HepG2 (cell line): ENCODE results near the gene EPO. TPM values are rescaled to one million over a fixed set of nuclear protein-coding genes. Genes with fewer than 3 reads are reported as not detected.

Source experiments
- ATAC-seq: fragments of 200-7000 bp; cut with Tn5 transposase; 3 replicates; pipeline ENCODE4 v1.9.1; 2020; ENCODE audit warnings: mild to moderate bottlenecking, moderate library complexity
- BruUV-seq: library from RNA; stranded (reverse); fragments of 400-500 nt; replicated peaks from 2 replicates; lab custom pipeline; 2021; lab: Mats Ljungman, UMichigan
- CTCF ChIA-PET: fragments of 300-600 bp; formaldehyde crosslinking; extraction: SDS; loops from one replicate; lab custom pipeline; 2021; ENCODE audit warnings: low total read pairs, inconsistent platforms, low intra/inter-chr PET ratio; lab: Yijun Ruan, JAX
- POLR2A ChIA-PET: fragments of 350-600 bp; sonication (Branson Sonifier 250); formaldehyde crosslinking; loops from one replicate; lab custom pipeline; 2020; ENCODE audit warnings: antibody characterized with exemption, inconsistent platforms; lab: Yijun Ruan, JAX
- DNase-seq: peaks from one replicate; pipeline ENCODE4 v3.0.0-alpha.2; 2015; ENCODE audit warnings: low spot score
- FAIRE-seq: peaks from 3 replicates; lab custom pipeline; 2011; peaks lifted over from hg19 to GRCh38; lab: Jason Lieb, UNC
- H2AFZ ChIP-seq: one replicate; pipeline ENCODE4 v1.6.1; 2011; ENCODE audit warnings: low read length, inconsistent platforms
- H3K27ac ChIP-seq: fragments of 300-600 bp; 3 replicates; pipeline ENCODE4 v1.8.0; 2011; ENCODE audit warnings: mixed run types, mild to moderate bottlenecking, mixed read lengths, low read length, inconsistent platforms; ENCODE audit not compliant: insufficient read depth; ENCODE audit errors: extremely low read length
- H3K27me3 ChIP-seq, 2 experiments: fragments of 200-600 bp in 1 of 2; 2 replicates in 1 of 2; 3 replicates in 1 of 2; pipeline versions ENCODE4 v1.6.0 to v1.8.0; 2011; ENCODE audit warnings: low read length in 2 of 2, mild to moderate bottlenecking in 2 of 2, moderate library complexity in 2 of 2, inconsistent platforms in 1 of 2; ENCODE audit not compliant: insufficient read depth in 2 of 2, control insufficient read depth in 1 of 2
- H3K36me3 ChIP-seq, 2 experiments: fragments of 200-600 bp in 1 of 2; replicated peaks in 1 of 2; 2 replicates in 1 of 2; 3 replicates in 1 of 2; pipeline versions ENCODE4 v1.5.1 to v1.8.0; 2011; ENCODE audit warnings: low read length in 2 of 2, inconsistent platforms in 1 of 2; ENCODE audit not compliant: insufficient read depth in 2 of 2, control insufficient read depth in 1 of 2
- H3K4me1 ChIP-seq: 2 replicates; pipeline ENCODE4 v1.5.1; 2012; ENCODE audit warnings: low read length, inconsistent platforms; ENCODE audit not compliant: insufficient read depth
- H3K4me2 ChIP-seq: 2 replicates; pipeline ENCODE4 v1.6.0; 2011; ENCODE audit warnings: low read depth, low read length, inconsistent platforms
- H3K4me3 ChIP-seq, 3 experiments: fragments of 200-600 bp in 1 of 3; sonication (generic), shearing (Covaris generic) in 1 of 3; replicated peaks in 1 of 3; 2 replicates each; pipeline ENCODE4 v1.5.1; 2011 to 2016; ENCODE audit warnings: low read length in 3 of 3, inconsistent platforms in 2 of 3, low read depth in 2 of 3, mild to moderate bottlenecking in 2 of 3, control low read depth in 1 of 3, mixed read lengths in 1 of 3; ENCODE audit not compliant: insufficient read depth in 1 of 3
- H3K79me2 ChIP-seq: one replicate; pipeline ENCODE4 v1.6.1; 2011; ENCODE audit warnings: low read length, inconsistent platforms; ENCODE audit not compliant: insufficient read depth
- H3K9ac ChIP-seq: 2 replicates; pipeline ENCODE4 v1.6.0; 2011; ENCODE audit warnings: mild to moderate bottlenecking, low read depth, low read length, inconsistent platforms; ENCODE audit not compliant: insufficient read depth
- H3K9me3 ChIP-seq: 2 replicates; pipeline ENCODE4 v1.5.1; 2012; ENCODE audit warnings: mild to moderate bottlenecking, low read length
- H4K20me1 ChIP-seq: 2 replicates; pipeline ENCODE4 v1.6.0; 2011; ENCODE audit warnings: inconsistent platforms, mild to moderate bottlenecking, low read length, moderate library complexity; ENCODE audit not compliant: insufficient read depth
- AGO1 ChIP-seq: fragments of 200-400 bp; formaldehyde crosslinking; IDR thresholded peaks from 2 replicates; pipeline ENCODE4 v1.6.1; 2017; ENCODE audit warnings: mild to moderate bottlenecking, low read depth, low read length, moderate library complexity; ENCODE audit not compliant: poor library complexity, severe bottlenecking
- AGO2 ChIP-seq: fragments of 200-400 bp; formaldehyde crosslinking; optimal IDR thresholded peaks from 2 replicates; pipeline ENCODE3; 2017; ENCODE audit warnings: mild to moderate bottlenecking, low read depth, low read length, moderate library complexity
- ELF3 ChIP-seq: IDR thresholded peaks from 2 replicates; pipeline ENCODE4 v1.6.1; 2016; ENCODE audit warnings: missing genetic modification reagents, missing compliant biosample characterization
- FIP1L1 ChIP-seq: fragments of 200-400 bp; formaldehyde crosslinking; IDR thresholded peaks from 2 replicates; pipeline ENCODE4 v1.6.1; 2018; ENCODE audit warnings: low read depth, mild to moderate bottlenecking, low read length, moderate library complexity, borderline replicate concordance; ENCODE audit not compliant: insufficient read depth
- GATAD1 ChIP-seq: IDR thresholded peaks from 2 replicates; pipeline ENCODE4 v1.6.1; 2016; ENCODE audit warnings: missing genetic modification reagents, missing compliant biosample characterization
- NPAS2 ChIP-seq: sonication (generic); formaldehyde crosslinking; IDR thresholded peaks from 2 replicates; pipeline ENCODE4 v1.8.0; 2022; ENCODE audit warnings: mild to moderate bottlenecking, missing genetic modification reagents, borderline replicate concordance
- POLR2A ChIP-seq, 2 experiments: IDR thresholded peaks; 2 replicates each; pipeline ENCODE4 v1.6.1; 2011; ENCODE audit warnings: low read depth in 2 of 2, low read length in 2 of 2, mild to moderate bottlenecking in 1 of 2, moderate library complexity in 1 of 2; ENCODE audit not compliant: insufficient read depth in 1 of 2
- RBFOX2 ChIP-seq: fragments of 200-400 bp; formaldehyde crosslinking; IDR thresholded peaks from 2 replicates; pipeline ENCODE4 v1.6.1; 2017; ENCODE audit warnings: low read depth, mild to moderate bottlenecking, low read length
- RBM22 ChIP-seq: fragments of 200-400 bp; formaldehyde crosslinking; optimal IDR thresholded peaks from 2 replicates; pipeline ENCODE3; 2017; ENCODE audit warnings: mild to moderate bottlenecking, low read length, moderate library complexity
- TRIM24 ChIP-seq: sonication (generic); formaldehyde crosslinking; IDR thresholded peaks from 2 replicates; pipeline ENCODE4 v1.8.0; 2022; ENCODE audit warnings: mild to moderate bottlenecking, missing genetic modification reagents
- ZBTB33 ChIP-seq: sonication (generic); formaldehyde crosslinking; IDR thresholded peaks from 2 replicates; pipeline ENCODE4 v1.4.0; 2020; ENCODE audit warnings: missing genetic modification reagents
- ZBTB38 ChIP-seq: sonication (generic); formaldehyde crosslinking; IDR thresholded peaks from 2 replicates; pipeline ENCODE4 v1.5.1; 2020; ENCODE audit warnings: mild to moderate bottlenecking, missing genetic modification reagents
- ZNF235 ChIP-seq: sonication (generic); formaldehyde crosslinking; IDR thresholded peaks from 2 replicates; pipeline ENCODE4 v1.8.1; 2023; ENCODE audit warnings: mild to moderate bottlenecking, missing genetic modification reagents, borderline replicate concordance
- ZNF431 ChIP-seq: sonication (generic); formaldehyde crosslinking; IDR thresholded peaks from 2 replicates; pipeline ENCODE4 v1.9.0; 2022; ENCODE audit warnings: missing genetic modification reagents, low read depth, mild to moderate bottlenecking, borderline replicate concordance
- WGBS: methylation state at CpG from one replicate; pipeline ENCODE4 v1.1.6; 2017; ENCODE audit warnings: low lambda C conversion rate; 5-methylcytosine and 5-hydroxymethylcytosine counted together
- in situ Hi-C: cut with HindIII; loops from 2 replicates; pipeline ENCODE4 v1.10.0; 2017; ENCODE audit warnings: low pct_unique_long_range_greater_than_20kb; ENCODE audit not compliant: extremely low pct_ligation_motif_present
- intact Hi-C: fragments of 100-400 bp; cut with micrococcal nuclease; formaldehyde crosslinking; loops from one replicate; pipeline ENCODE4 v1.10.0; 2022; ENCODE audit not compliant: unreplicated experiment
- polyA plus RNA-seq, 8 experiments: library from polyadenylated mRNA; depleted of rRNA in 3 of 8; stranded (reverse) in 7 of 8; unstranded in 1 of 8; fragments of >200 nt; fragmentation: Illumina TruSeq in 4 of 8; extraction: Trizol in 4 of 8; gene quantifications; 2 replicates each; pipeline versions ENCODE4 v1.2.1 to v1.2.3, GENCODE V29; 2011 to 2016; ENCODE audit warnings: low read depth in 4 of 8, missing spikeins in 1 of 8, mixed read lengths in 1 of 8; ENCODE audit not compliant: insufficient read depth in 1 of 8
- total RNA-seq, 5 experiments: library from RNA; depleted of rRNA; stranded (reverse); fragments of >200 nt; fragmentation: Illumina TruSeq; extraction: Trizol; gene quantifications; 2 replicates each; pipeline ENCODE4 v1.2.3, GENCODE V29; 2016; ENCODE audit warnings: low read depth in 1 of 5
- TF ChIP-seq, protein P1 (sequence below): sonication (generic); formaldehyde crosslinking; IDR thresholded peaks from 2 replicates; pipeline ENCODE4 v1.5.1; 2020; ENCODE audit warnings: mild to moderate bottlenecking, missing genetic modification reagents, moderate library complexity

EPO gene
- total and polyA plus RNA-seq, 2 of the 13 experiments (the other 11 are each of a cell fraction or from before 2014, with no cell fraction given), result 10.3 to 25.7 TPM

DNA sequence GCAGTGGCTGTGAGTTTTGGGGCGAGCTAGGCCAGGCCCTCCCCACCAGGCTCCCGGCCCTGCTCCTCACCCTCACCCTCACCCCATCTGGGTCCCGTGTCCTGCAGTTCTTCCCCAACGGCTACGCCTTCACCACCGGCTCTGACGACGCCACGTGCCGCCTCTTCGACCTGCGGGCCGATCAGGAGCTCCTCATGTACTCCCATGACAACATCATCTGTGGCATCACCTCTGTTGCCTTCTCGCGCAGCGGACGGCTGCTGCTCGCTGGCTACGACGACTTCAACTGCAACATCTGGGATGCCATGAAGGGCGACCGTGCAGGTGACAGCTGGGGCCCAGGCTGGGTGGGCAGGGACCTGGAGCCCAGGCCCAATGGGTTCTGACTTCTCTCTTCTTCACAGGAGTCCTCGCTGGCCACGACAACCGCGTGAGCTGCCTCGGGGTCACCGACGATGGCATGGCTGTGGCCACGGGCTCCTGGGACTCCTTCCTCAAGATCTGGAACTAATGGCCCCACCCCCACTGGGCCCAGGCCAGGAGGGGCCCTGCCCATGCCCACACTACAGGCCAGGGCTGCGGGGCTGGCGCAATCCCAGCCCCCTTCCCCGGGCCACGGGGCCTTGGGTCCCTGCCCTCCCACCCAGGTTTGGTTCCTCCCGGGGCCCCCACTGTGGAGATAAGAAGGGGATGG lies 41.8 kb upstream of the EPO start:
- Histone ChIP-seq H3K36me3 (peaks cover 28 to 37% of the 10 kb centered on the region in 2 experiments; a peak in 4 of 5 replicates), H3K9me3 (no peaks in the 10 kb centered on the region), H2AFZ (no peak overlapping the region), H3K27me3 (no peaks in the 10 kb centered on the region), H3K4me3 (no peak overlapping the region), H3K4me1 (peaks cover 32% of the 10 kb centered on the region), H3K79me2 (peaks cover 9% of the 10 kb centered on the region), H3K4me2 (no peak overlapping the region), H3K9ac (no peak overlapping the region), H3K27ac (no peak overlapping the region), H4K20me1 (peaks cover 8% of the 10 kb centered on the region; the same call in 1 of the 2 replicates)
- in situ Hi-C loops (no loop called here), intact Hi-C loops (no loop called here)
- ATAC-seq (no peak), FAIRE-seq (no peak), DNase-seq (no peak)
- POLR2A ChIA-PET, result interaction anchor here (1.0 to 1.8 kb wide), 4 partner anchors 27 to 92 kb away, joined by 3 to 6 read pairs (median 3); partner anchors contain the start of genes FBXO24, LRCH4, MOSPD3 and POP7
- BruUV-seq, result TSS peak; percentile 62
- 98% methylated on average over 23 of the region's 35 CpGs for WGBS
- CTCF ChIA-PET, result no interaction called here
- 0 out of 2 replicates have a peak, but pooled peaks have one; percentile 38 for TF ChIP-seq FIP1L1
- TF ChIP-seq TRIM24 (CRISPR knock-in tag), result no peak
- TF ChIP-seq RBM22, result peak; percentile 67
- TF ChIP-seq GATAD1, result no peak
- TF ChIP-seq, protein P1, sequence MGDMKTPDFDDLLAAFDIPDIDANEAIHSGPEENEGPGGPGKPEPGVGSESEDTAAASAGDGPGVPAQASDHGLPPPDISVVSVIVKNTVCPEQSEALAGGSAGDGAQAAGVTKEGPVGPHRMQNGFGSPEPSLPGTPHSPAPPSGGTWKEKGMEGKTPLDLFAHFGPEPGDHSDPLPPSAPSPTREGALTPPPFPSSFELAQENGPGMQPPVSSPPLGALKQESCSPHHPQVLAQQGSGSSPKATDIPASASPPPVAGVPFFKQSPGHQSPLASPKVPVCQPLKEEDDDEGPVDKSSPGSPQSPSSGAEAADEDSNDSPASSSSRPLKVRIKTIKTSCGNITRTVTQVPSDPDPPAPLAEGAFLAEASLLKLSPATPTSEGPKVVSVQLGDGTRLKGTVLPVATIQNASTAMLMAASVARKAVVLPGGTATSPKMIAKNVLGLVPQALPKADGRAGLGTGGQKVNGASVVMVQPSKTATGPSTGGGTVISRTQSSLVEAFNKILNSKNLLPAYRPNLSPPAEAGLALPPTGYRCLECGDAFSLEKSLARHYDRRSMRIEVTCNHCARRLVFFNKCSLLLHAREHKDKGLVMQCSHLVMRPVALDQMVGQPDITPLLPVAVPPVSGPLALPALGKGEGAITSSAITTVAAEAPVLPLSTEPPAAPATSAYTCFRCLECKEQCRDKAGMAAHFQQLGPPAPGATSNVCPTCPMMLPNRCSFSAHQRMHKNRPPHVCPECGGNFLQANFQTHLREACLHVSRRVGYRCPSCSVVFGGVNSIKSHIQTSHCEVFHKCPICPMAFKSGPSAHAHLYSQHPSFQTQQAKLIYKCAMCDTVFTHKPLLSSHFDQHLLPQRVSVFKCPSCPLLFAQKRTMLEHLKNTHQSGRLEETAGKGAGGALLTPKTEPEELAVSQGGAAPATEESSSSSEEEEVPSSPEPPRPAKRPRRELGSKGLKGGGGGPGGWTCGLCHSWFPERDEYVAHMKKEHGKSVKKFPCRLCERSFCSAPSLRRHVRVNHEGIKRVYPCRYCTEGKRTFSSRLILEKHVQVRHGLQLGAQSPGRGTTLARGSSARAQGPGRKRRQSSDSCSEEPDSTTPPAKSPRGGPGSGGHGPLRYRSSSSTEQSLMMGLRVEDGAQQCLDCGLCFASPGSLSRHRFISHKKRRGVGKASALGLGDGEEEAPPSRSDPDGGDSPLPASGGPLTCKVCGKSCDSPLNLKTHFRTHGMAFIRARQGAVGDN (CRISPR knock-in tag), result peak; percentile 38
- 0 out of 2 replicates have a peak, but pooled peaks have one; percentile 12 for TF ChIP-seq ZNF235
- no peak for TF ChIP-seq NPAS2 (CRISPR knock-in tag)
- TF ChIP-seq AGO2, result peak; percentile 98
- peak; percentile 69 for TF ChIP-seq RBFOX2
- TF ChIP-seq ZNF431 (CRISPR knock-in tag), result no peak
- peak; percentile 71; the same call in 1 of the 2 replicates for TF ChIP-seq ZBTB38 (CRISPR knock-in tag)
- peak in 1 of 2 experiments; percentile 40; a peak in 1 of 4 replicates for TF ChIP-seq POLR2A (IDR thresholded peaks at IDR 0.05; ENCODE audit: insufficient read depth in 1 of 2, low read depth in 2 of 2, low read length in 2 of 2)
- no peak for TF ChIP-seq ELF3
- TF ChIP-seq ZBTB33 (CRISPR knock-in tag), result peak; percentile 22; the same call in 1 of the 2 replicates
- TF ChIP-seq AGO1, result peak; percentile 72
